GM19238 (cell line): ENCODE results near the gene ST6GAL1.
"Not testable (repeated sequence)": the region's sequence is repeated elsewhere in the genome, so short reads cannot be mapped to it uniquely, and the experiment has no call there.

ENCODE experiments used
- DNase-seq: peaks from one replicate; pipeline ENCODE4 v3.0.0; 2011; ENCODE audit warnings: low spot score; ENCODE audit not compliant: insufficient read length

ST6GAL1 gene

GRCh38 chr3:187019542-187020072 lies 89.3 kb downstream of the ST6GAL1 start:
- no peak for DNase-seq

- no peak for DNase-seq
These were observed 90.0 kb downstream of the ST6GAL1 start for GRCh38 chr3:187020376-187020775.

- no peak for DNase-seq
These were observed 91.5 kb downstream of the ST6GAL1 start for GRCh38 chr3:187021748-187022402.

- no peak for DNase-seq
These were observed 92.2 kb downstream of the ST6GAL1 start for GRCh38 chr3:187022403-187023029.

- not testable (repeated sequence) for DNase-seq
These were observed 93.0 kb downstream of the ST6GAL1 start for GRCh38 chr3:187023340-187023739.

GRCh38 chr3:187024536-187025226 lies 94.4 kb downstream of the ST6GAL1 start:
- no peak for DNase-seq

GRCh38 chr3:187025254-187025655 lies 94.9 kb downstream of the ST6GAL1 start:
- no peak for DNase-seq

GRCh38 chr3:187025656-187026316 lies 95.5 kb downstream of the ST6GAL1 start:
- no peak for DNase-seq

- no peak for DNase-seq
These were observed 96.0 kb downstream of the ST6GAL1 start for GRCh38 chr3:187026317-187026670.

GRCh38 chr3:187027531-187028278 lies 97.4 kb downstream of the ST6GAL1 start:
- no peak for DNase-seq

GRCh38 chr3:187031934-187032333 lies 101.6 kb downstream of the ST6GAL1 start:
- DNase-seq: no peak

GRCh38 chr3:187036394-187036793 lies 106.1 kb downstream of the ST6GAL1 start:
- DNase-seq: no peak

GRCh38 chr3:187039100-187039722 lies 108.9 kb downstream of the ST6GAL1 start:
- no peak for DNase-seq

GRCh38 chr3:187039723-187040414 lies 109.5 kb downstream of the ST6GAL1 start:
- no peak for DNase-seq

GRCh38 chr3:187040516-187041361 lies 110.4 kb downstream of the ST6GAL1 start:
- no peak for DNase-seq

GRCh38 chr3:187041362-187042307 lies 111.3 kb downstream of the ST6GAL1 start:
- no peak for DNase-seq

- DNase-seq: no peak
These were observed 112.0 kb downstream of the ST6GAL1 start for GRCh38 chr3:187042346-187042745.

GRCh38 chr3:187042874-187043458 lies 112.6 kb downstream of the ST6GAL1 start:
- DNase-seq: no peak
